ENCODE results near the gene PPFIBP1.

- TF ChIP-seq CTCF (IDR thresholded peaks at IDR 0.05) (no peak), EZH2 (IDR thresholded peaks at IDR 0.05; ENCODE audit: borderline replicate concordance, insufficient read depth, low read depth, low read length, poor library complexity, severe bottlenecking) (no peak)
Observed at GRCh38 chr12:27705263-27705662, 181.3 kb downstream of the PPFIBP1 start.
